ENCODE measurements around the gene OTOF. TPM values are rescaled to one million over a fixed set of nuclear protein-coding genes. Genes with fewer than 3 reads are reported as not detected.
A peak's percentile ranks its signal among the peaks of the same experiment; 100 is the strongest.

OTOF gene
- total RNA-seq, 2 donors from 2014 or later, result 0.26 TPM; not detected in 1

- TF ChIP-seq CTCF (IDR thresholded peaks at IDR 0.05) (no peak), POLR2A (IDR thresholded peaks at IDR 0.05) (no peak)
- no peak for DNase-seq
- Histone ChIP-seq H3K27ac (no peak overlapping the region), H3K4me3 (no peak overlapping the region), H3K4me1 (no peaks in the 10 kb centered on the region), H3K9me3 (no peaks in the 10 kb centered on the region), H3K36me3 (replicated peaks in 1 of 2; ENCODE audit: insufficient read depth in 1 of 2, low read depth in 2 of 2) (no peaks in the 10 kb centered on the region), H3K27me3 (no peaks in the 10 kb centered on the region)
- intact Hi-C loops (cut with DNase I), result no loop called here
- ATAC-seq, result no peak
- WGBS, 2 donors, result 81% methylated on average over 16 of the region's 19 CpGs; no CpG with 5 or more reads in 1 of the 2 donors
These were observed 17.3 kb downstream of the OTOF start for GRCh38 chr2:26460613-26461031.

- H3K4me1 ChIP-seq, result no peaks in the 10 kb centered on the region
- peak in 1 of 4 donors; percentile 11 for DNase-seq
- intact Hi-C loops (cut with DNase I), result no loop called here
These were observed 17.8 kb downstream of the OTOF start for GRCh38 chr2:26459991-26460612.

GRCh38 chr2:26458365-26459042 lies 19.4 kb downstream of the OTOF start:
- no peak for DNase-seq
- H3K27ac ChIP-seq, result no peak overlapping the region

More at GRCh38 chr2:26459991-26460612, 17.8 kb downstream of the OTOF start:
- Histone ChIP-seq H3K27me3 (no peaks in the 10 kb centered on the region), H3K27ac (no peak overlapping the region), H3K9me3 (no peaks in the 10 kb centered on the region), H3K36me3 (replicated peaks in 1 of 2; ENCODE audit: insufficient read depth in 1 of 2, low read depth in 2 of 2) (no peaks in the 10 kb centered on the region), H3K4me3 (no peak overlapping the region)
- 84 to 86% methylated on average over 14 to 15 of the region's 15 CpGs for WGBS, 2 donors
- TF ChIP-seq POLR2A (IDR thresholded peaks at IDR 0.05) (no peak), CTCF (IDR thresholded peaks at IDR 0.05) (no peak)
- no peak for ATAC-seq

GRCh38 chr2:26457695-26458364 lies 20.1 kb downstream of the OTOF start:
- no peaks in the 10 kb centered on the region for H3K4me1 ChIP-seq
- WGBS, 2 donors, result 90 to 91% methylated on average over 18 of the region's 19 CpGs
- no peak for ATAC-seq
- DNase-seq, result no peak
- no peaks in the 10 kb centered on the region for H3K27me3 ChIP-seq
- no peak for TF ChIP-seq POLR2A (IDR thresholded peaks at IDR 0.05)
- TF ChIP-seq CTCF (IDR thresholded peaks at IDR 0.05), result no peak
- no peak overlapping the region for H3K4me3 ChIP-seq
- H3K9me3 ChIP-seq, result no peaks in the 10 kb centered on the region
- no peaks in the 10 kb centered on the region for H3K36me3 ChIP-seq (replicated peaks in 1 of 2; ENCODE audit: insufficient read depth in 1 of 2, low read depth in 2 of 2)
- intact Hi-C loops (cut with DNase I), result no loop called here
- H3K27ac ChIP-seq, result no peak overlapping the region

More at GRCh38 chr2:26458365-26459042, 19.4 kb downstream of the OTOF start:
- intact Hi-C loops (cut with DNase I), result no loop called here
- Histone ChIP-seq H3K27me3 (no peaks in the 10 kb centered on the region), H3K4me1 (no peaks in the 10 kb centered on the region), H3K4me3 (no peak overlapping the region), H3K9me3 (no peaks in the 10 kb centered on the region), H3K36me3 (replicated peaks in 1 of 2; ENCODE audit: insufficient read depth in 1 of 2, low read depth in 2 of 2) (no peaks in the 10 kb centered on the region)
- ATAC-seq, result no peak
- TF ChIP-seq POLR2A (IDR thresholded peaks at IDR 0.05) (no peak), CTCF (IDR thresholded peaks at IDR 0.05) (no peak)
- 81 to 84% methylated on average over 14 of the region's 14 CpGs for WGBS, 2 donors

All from body of pancreas (tissue), 4 donors.